IPS-20b (cell line): ENCODE results near the gene PIGA.

Experiments
- H3K27ac ChIP-seq: one replicate; pipeline ENCODE4 v1.5.1; 2013; ENCODE audit warnings: low read length
- H3K27me3 ChIP-seq: 2 replicates; pipeline ENCODE4 v1.6.1; 2013; ENCODE audit warnings: mild to moderate bottlenecking, low read length, inconsistent platforms; ENCODE audit not compliant: insufficient read depth
- H3K36me3 ChIP-seq: 2 replicates; pipeline ENCODE4 v1.6.1; 2013; ENCODE audit warnings: low read depth, mild to moderate bottlenecking, inconsistent platforms, low read length, moderate library complexity; ENCODE audit not compliant: insufficient read depth
- H3K4me1 ChIP-seq: 2 replicates; pipeline ENCODE4 v1.6.1; 2013; ENCODE audit warnings: mild to moderate bottlenecking, control low read depth, inconsistent platforms, low read length, moderate library complexity; ENCODE audit not compliant: insufficient read depth
- H3K4me3 ChIP-seq: 2 replicates; pipeline ENCODE4 v1.5.1; 2013; ENCODE audit warnings: mild to moderate bottlenecking, low read length, inconsistent platforms
- H3K9ac ChIP-seq: 2 replicates; pipeline ENCODE4 v1.6.1; 2013; ENCODE audit warnings: low read depth, mild to moderate bottlenecking, inconsistent platforms, low read length, moderate library complexity
- H3K9me3 ChIP-seq: 2 replicates; pipeline ENCODE4 v1.6.1; 2013; ENCODE audit warnings: mild to moderate bottlenecking, low read depth, low read length, inconsistent platforms; ENCODE audit not compliant: insufficient read depth

Gene PIGA

DNA sequence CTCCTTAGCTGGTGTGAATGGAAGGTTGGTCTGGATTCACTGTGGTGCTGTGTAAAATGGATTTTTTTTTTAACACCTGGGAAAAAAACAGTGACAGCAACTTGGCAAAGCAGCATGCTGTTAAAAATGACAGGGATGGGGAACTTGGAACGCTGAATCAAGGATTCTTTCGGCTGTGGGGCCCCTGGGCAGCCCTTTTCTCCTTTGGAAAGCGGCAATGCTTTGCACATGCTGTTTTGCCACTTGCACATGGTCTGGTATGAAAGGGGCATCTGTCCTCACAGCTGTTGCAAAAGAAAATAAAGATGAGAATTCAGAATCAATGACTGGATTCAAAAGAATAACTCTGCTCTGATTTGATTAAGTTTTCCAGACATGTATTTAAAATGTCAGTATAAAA is 10.7 kb upstream of the PIGA start:
- Histone ChIP-seq H3K36me3 (no peaks in the 10 kb centered on the region), H3K27me3 (peaks cover 6% of the 10 kb centered on the region; the same call in 1 of the 2 replicates), H3K9ac (no peak overlapping the region), H3K9me3 (no peaks in the 10 kb centered on the region), H3K27ac (no peak overlapping the region), H3K4me1 (no peaks in the 10 kb centered on the region), H3K4me3 (no peak overlapping the region)

GRCh38 chrX:15344106-15344505 is 8.8 kb upstream of the PIGA start:
- Histone ChIP-seq H3K36me3 (no peaks in the 10 kb centered on the region), H3K9ac (no peak overlapping the region), H3K27ac (no peak overlapping the region), H3K27me3 (peaks cover 6% of the 10 kb centered on the region; the same call in 1 of the 2 replicates), H3K4me3 (no peak overlapping the region), H3K4me1 (no peaks in the 10 kb centered on the region), H3K9me3 (no peaks in the 10 kb centered on the region)

GRCh38 chrX:15343075-15343476 is 7.8 kb upstream of the PIGA start:
- H3K36me3 ChIP-seq: no peaks in the 10 kb centered on the region
- H3K4me1 ChIP-seq: no peaks in the 10 kb centered on the region
- H3K9ac ChIP-seq: no peak overlapping the region
- H3K4me3 ChIP-seq: no peak overlapping the region
- H3K27me3 ChIP-seq: peaks cover 6% of the 10 kb centered on the region; the same call in 1 of the 2 replicates
- no peak overlapping the region for H3K27ac ChIP-seq
- H3K9me3 ChIP-seq: no peaks in the 10 kb centered on the region

GRCh38 chrX:15340867-15341266 is 5.5 kb upstream of the PIGA start:
- Histone ChIP-seq H3K36me3 (no peaks in the 10 kb centered on the region), H3K27ac (no peak overlapping the region), H3K9ac (no peak overlapping the region), H3K4me3 (no peak overlapping the region), H3K9me3 (no peaks in the 10 kb centered on the region), H3K27me3 (peaks cover 6% of the 10 kb centered on the region; the same call in 1 of the 2 replicates), H3K4me1 (no peaks in the 10 kb centered on the region)

DNA sequence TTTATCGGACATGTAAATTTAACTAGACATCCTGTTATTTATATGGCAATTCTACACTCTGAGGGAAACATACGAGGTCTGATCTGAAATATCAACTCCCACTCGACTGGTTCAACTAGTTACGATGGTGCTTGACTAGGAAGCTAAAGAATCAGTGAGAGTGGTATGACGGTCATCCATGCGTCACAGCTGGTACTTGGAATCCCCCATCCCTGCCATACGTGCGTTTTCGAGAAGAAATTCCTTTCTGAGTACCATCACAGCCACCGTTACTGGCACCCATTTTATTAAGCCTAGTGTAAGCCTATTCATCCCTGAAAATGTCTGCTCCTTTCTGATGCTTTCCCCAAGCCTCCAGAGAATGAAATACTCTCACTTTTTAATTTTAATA is 695 bp upstream of the PIGA start:
- H3K9me3 ChIP-seq: no peaks in the 10 kb centered on the region
- no peaks in the 10 kb centered on the region for H3K27me3 ChIP-seq
- H3K9ac ChIP-seq: peak overlapping the region; percentile 68; the same call in 1 of the 2 replicates
- no peaks in the 10 kb centered on the region for H3K4me1 ChIP-seq
- H3K36me3 ChIP-seq: peaks cover 8% of the 10 kb centered on the region
- peak overlapping the region; percentile 92 for H3K4me3 ChIP-seq
- no peak overlapping the region for H3K27ac ChIP-seq

GRCh38 chrX:15334561-15334960 is 762 bp downstream of the PIGA start:
- H3K9me3 ChIP-seq: no peaks in the 10 kb centered on the region
- H3K4me1 ChIP-seq: no peaks in the 10 kb centered on the region
- no peaks in the 10 kb centered on the region for H3K27me3 ChIP-seq
- H3K36me3 ChIP-seq: peaks cover 16% of the 10 kb centered on the region
- H3K4me3 ChIP-seq: peak overlapping the region; percentile 92
- H3K27ac ChIP-seq: no peak overlapping the region
- peak overlapping the region; percentile 86; the same call in 1 of the 2 replicates for H3K9ac ChIP-seq

GRCh38 chrX:15328821-15329220 is 6.5 kb downstream of the PIGA start:
- Histone ChIP-seq H3K9ac (no peak overlapping the region), H3K27ac (no peak overlapping the region), H3K4me3 (no peak overlapping the region), H3K27me3 (no peaks in the 10 kb centered on the region), H3K9me3 (no peaks in the 10 kb centered on the region), H3K36me3 (peaks cover 39% of the 10 kb centered on the region), H3K4me1 (no peaks in the 10 kb centered on the region)

DNA sequence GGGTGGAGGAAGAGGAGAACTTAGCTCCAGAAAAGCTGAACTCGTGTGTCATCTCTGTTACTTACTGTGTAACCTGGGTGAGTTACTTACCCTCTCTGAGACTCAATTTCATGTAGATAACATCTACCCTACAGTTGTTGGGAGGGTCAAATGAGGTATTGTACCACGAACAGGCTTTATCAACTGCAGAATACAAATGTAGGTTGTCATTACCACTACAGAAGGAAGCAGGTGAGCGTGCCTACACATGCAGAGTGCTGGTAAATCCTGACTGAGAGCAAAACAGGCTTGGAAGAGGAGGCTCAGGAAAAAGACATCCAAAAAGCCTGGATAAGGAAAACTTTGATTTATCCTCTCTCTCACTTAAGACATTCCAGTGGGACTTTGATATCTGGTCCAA is 7.2 kb downstream of the PIGA start:
- no peaks in the 10 kb centered on the region for H3K27me3 ChIP-seq
- H3K9me3 ChIP-seq: no peaks in the 10 kb centered on the region
- H3K9ac ChIP-seq: no peak overlapping the region
- H3K4me1 ChIP-seq: no peaks in the 10 kb centered on the region
- no peak overlapping the region for H3K4me3 ChIP-seq
- H3K27ac ChIP-seq: no peak overlapping the region
- H3K36me3 ChIP-seq: peaks cover 46% of the 10 kb centered on the region

DNA sequence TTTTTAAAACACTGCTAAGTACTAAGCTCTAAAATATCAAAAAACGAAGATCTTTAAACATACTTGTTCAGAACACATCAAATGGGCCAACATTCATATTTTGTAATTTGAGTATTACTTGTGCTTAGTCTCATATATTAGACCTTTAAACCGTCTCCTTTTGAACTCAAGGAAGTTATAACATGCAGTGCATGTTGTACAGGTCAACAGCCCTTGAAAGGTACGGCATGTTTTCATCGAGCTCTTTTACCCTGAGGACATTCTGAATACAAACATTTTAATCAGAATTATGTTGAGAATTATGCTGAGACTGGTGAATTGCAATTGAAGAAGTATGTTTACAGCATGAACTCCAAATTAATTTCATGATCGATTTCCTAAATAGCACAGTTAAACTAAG is 12.9 kb downstream of the PIGA start:
- Histone ChIP-seq H3K9me3 (no peaks in the 10 kb centered on the region), H3K9ac (no peak overlapping the region), H3K4me3 (no peak overlapping the region), H3K27me3 (no peaks in the 10 kb centered on the region), H3K36me3 (peaks cover 42% of the 10 kb centered on the region), H3K4me1 (no peaks in the 10 kb centered on the region), H3K27ac (no peak overlapping the region)

DNA sequence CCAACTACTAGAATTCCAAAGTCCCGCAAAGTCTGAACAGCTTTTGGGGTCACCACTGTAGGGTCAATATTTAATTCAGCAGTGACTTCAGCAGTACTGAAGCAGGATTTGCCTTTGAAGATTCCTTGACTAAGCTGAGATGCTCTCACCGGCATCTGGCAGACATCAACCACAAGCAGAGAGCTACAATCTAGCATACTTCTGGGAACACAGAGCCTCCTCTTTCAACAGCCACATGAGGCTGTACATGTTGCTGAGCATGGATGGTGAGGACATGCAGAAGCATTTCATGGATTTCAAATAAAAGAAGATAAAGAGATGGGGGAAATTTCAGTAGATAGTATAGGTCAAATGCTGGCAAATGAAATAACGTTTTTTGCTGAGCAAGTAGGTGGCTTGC is 13.3 kb downstream of the PIGA start:
- Histone ChIP-seq H3K4me1 (no peaks in the 10 kb centered on the region), H3K9me3 (no peaks in the 10 kb centered on the region), H3K27me3 (no peaks in the 10 kb centered on the region), H3K27ac (no peak overlapping the region), H3K9ac (no peak overlapping the region), H3K36me3 (peaks cover 42% of the 10 kb centered on the region), H3K4me3 (no peak overlapping the region)

GRCh38 chrX:15321447-15321846 is 13.9 kb downstream of the PIGA start:
- no peaks in the 10 kb centered on the region for H3K27me3 ChIP-seq
- H3K27ac ChIP-seq: no peak overlapping the region
- no peaks in the 10 kb centered on the region for H3K9me3 ChIP-seq

GRCh38 chrX:15320297-15320696 is 15.0 kb downstream of the PIGA start:
- no peaks in the 10 kb centered on the region for H3K9me3 ChIP-seq
- no peak overlapping the region for H3K4me3 ChIP-seq
- no peak overlapping the region for H3K9ac ChIP-seq
- peaks cover 42% of the 10 kb centered on the region for H3K36me3 ChIP-seq
- H3K27ac ChIP-seq: no peak overlapping the region
- no peaks in the 10 kb centered on the region for H3K4me1 ChIP-seq
- no peaks in the 10 kb centered on the region for H3K27me3 ChIP-seq

More at GRCh38 chrX:15321447-15321846, 13.9 kb downstream of the PIGA start:
- Histone ChIP-seq H3K4me3 (no peak overlapping the region), H3K36me3 (peaks cover 42% of the 10 kb centered on the region), H3K9ac (no peak overlapping the region), H3K4me1 (no peaks in the 10 kb centered on the region)
